Measurements from ENCODE around the gene PNLDC1.
"Not testable (repeated sequence)": the region's sequence is repeated elsewhere in the genome, so short reads cannot be mapped to it uniquely, and the experiment has no call there.

Gene PNLDC1

GRCh38 chr6:159849851-159850250 lies 49.8 kb downstream of the PNLDC1 start:
- DNase-seq (ENCODE audit: low read depth), result not testable (repeated sequence)

- DNase-seq (ENCODE audit: low read depth), result no peak
Measured at GRCh38 chr6:159852877-159853276, 52.8 kb downstream of the PNLDC1 start.

- no peak for DNase-seq (ENCODE audit: low read depth)
Measured at GRCh38 chr6:159853754-159854153, 53.7 kb downstream of the PNLDC1 start.

DNA sequence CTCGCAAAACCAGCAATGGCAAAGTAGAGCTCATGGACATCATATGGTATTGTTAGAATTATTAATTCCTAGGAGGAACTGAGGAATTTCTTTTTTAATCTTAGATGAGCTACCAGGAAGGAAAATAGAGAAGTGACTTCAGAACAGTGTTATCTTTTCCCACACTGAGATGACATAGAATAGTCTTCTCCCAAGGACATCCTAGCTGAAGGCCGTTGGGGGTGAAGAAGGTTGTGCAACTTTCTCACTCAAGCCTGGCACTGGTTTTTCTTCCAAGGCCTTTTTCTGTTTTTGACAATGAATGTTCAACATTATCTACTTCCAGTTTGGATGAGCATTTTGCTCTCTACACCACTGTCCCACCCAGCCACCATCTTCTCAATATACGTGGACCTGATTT lies 54.9 kb downstream of the PNLDC1 start:
- DNase-seq (ENCODE audit: low read depth), result no peak

- no peak for DNase-seq (ENCODE audit: low read depth)
Measured at GRCh38 chr6:159858259-159858658, 58.2 kb downstream of the PNLDC1 start.

DNA sequence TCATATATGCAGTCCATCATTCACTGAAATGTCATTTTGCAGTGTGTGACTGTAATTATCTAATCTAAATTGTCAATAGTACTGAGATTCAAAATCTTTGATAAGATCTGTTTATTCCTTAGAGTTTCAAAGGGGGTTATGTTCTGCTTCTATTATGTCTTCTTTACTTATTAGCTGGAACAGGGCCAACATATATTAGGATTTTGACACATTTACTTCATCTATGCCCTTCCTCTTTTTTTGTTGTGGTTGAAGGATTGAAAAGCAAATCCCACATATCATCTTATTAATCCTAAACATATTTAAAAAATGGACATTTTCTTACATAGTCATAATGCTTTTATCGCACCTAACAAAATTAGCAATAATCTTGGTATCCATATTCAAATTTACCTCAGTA lies 60.4 kb downstream of the PNLDC1 start:
- no peak for DNase-seq (ENCODE audit: low read depth)

- no peak for DNase-seq (ENCODE audit: low read depth)
Measured at GRCh38 chr6:159862103-159862502, 62.0 kb downstream of the PNLDC1 start.

GRCh38 chr6:159863341-159863740 lies 63.3 kb downstream of the PNLDC1 start:
- DNase-seq (ENCODE audit: low read depth), result not testable (repeated sequence)

DNA sequence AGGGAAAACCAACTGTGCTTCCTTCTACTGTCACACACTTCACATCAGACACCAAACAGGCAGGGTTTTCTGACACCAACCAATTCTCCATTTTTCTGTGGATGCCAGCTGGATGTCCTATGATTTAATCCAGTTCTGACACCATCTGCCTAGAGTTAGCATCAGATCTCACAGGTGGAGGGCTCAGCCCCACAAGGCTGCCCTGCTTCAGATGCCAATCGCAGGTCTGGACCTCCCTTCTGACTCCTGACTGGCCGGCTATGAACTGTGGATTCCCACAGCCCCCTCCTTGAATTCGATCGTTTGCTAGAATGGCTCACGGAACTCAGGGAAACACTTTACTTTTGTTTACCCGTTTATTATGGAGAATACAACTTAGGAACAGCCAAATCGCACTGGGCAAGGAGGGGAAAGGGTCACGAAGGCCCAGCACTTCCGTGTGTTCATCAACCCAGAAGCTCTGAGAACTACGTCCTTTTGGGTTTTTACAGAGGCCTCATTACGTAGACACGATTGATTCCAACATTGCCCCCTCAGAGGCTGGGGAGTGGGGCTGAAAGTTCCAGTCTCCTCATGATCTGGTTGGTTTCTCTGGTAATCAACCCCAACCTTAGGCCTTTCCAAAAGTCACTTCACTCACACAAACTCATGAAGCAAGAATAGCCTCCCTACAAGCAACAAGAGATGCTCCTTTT lies 65.3 kb downstream of the PNLDC1 start:
- DNase-seq (ENCODE audit: low read depth), result no peak

DNA sequence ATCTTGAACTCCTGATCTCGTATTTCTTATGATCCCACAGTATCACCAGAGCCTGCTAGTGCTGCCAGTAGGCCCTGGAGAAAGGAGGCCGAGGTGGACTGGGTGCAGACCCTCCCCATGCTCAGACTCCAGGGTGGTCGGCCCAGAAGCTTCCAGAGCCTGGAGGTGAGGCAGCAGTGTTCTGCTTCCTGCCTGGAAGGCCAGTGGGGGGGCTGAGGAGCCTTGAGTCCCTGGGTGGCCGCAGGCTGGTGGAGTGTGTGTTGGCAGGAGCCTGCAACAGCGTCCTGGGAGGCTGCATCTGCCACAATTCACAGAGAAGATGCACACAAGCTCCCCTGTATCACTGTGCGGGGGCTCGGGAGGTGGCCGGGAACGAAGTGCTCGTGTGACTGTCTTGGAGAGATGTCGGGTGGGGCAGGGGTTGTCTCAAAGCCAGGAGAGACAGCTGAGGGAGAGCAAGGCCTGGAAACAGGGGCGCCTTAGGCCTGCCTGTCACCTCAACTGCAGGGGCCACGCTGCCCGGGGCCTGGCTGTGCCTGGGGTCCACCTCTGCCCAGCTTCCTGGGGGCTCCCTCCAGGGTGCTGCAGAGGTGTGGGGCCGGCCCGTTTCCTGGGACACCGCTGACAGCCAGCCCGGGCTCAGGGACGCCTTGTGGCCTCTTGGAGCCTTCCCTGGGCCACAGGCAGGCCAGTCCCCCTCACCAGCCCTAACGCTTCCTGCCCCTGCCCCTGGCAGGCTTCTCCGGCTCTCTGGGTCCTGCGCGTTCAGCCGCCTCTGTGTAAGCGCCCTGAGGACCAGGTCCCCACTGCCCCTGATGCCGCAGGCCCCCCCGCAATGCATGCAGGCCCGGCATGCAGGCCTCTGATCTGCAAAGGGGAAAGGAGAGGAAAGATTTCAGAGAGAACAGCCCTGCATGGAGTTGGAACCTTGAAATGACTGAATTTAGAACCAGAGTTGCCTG lies 66.5 kb downstream of the PNLDC1 start:
- no peak for DNase-seq (ENCODE audit: low read depth)

Measured in T-helper 22 cell (primary cell).